ENCODE measurements around the gene RACK1. TPM values are rescaled to one million over a fixed set of nuclear protein-coding genes. Genes with fewer than 3 reads are reported as not detected.

RACK1 gene
- total and polyA plus RNA-seq, 10 donors: 1,202 to 3,598 (median 2,333) TPM

DNA sequence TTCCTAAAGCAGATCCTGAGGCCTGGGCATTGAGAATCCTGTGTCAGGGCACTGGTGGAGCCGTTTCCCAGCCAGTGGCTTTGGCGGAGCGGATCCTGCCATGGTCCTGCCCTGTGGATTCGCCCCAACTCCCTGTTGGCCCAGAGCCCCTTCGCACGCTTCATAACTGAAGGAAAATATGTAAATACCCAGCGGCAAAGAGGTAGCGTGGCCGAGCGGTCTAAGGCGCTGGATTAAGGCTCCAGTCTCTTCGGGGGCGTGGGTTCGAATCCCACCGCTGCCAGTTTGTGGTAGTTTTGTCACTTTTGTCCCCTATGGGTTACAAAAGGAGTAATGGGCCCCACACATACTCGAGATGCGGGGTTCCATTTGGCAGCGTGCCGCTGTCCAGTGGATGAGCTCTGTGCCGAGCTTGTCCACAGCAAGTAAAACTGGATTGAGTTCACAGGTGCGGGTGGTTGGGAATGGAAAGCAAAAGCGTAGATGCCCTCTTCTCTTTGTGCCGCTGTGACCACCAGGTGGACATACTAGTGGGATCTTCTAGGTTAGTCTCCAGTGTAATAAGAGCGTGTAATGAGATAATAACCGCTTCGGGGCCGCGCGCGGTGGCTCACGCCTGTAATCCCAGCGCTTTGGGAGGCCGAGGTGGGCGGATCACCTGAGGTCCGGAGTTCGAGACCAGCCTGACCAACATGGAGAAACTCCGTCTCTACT lies 56.0 kb downstream of the RACK1 start:
- Histone ChIP-seq H3K27me3 (replicated peaks in 1 of 7) (no peaks in the 10 kb centered on the region), H3K4me1 (peaks cover 8 to 79% (median 48%) of the 10 kb centered on the region in 6 donors), H3K36me3 (no peaks in the 10 kb centered on the region), H3K9me3 (no peaks in the 10 kb centered on the region), H3K27ac (peak overlapping the region; percentile 68 to 96 (median 93)), H3K4me3 (peak overlapping the region; percentile 66 to 95 (median 88))
- intact Hi-C loops (cut with DNase I; ENCODE audit: low total_unique reads): no loop called here
- DNase-seq: peak; percentile 87
- TF ChIP-seq POLR2AphosphoS5 (IDR thresholded peaks at IDR 0.05): no peak
- TF ChIP-seq, protein P1, sequence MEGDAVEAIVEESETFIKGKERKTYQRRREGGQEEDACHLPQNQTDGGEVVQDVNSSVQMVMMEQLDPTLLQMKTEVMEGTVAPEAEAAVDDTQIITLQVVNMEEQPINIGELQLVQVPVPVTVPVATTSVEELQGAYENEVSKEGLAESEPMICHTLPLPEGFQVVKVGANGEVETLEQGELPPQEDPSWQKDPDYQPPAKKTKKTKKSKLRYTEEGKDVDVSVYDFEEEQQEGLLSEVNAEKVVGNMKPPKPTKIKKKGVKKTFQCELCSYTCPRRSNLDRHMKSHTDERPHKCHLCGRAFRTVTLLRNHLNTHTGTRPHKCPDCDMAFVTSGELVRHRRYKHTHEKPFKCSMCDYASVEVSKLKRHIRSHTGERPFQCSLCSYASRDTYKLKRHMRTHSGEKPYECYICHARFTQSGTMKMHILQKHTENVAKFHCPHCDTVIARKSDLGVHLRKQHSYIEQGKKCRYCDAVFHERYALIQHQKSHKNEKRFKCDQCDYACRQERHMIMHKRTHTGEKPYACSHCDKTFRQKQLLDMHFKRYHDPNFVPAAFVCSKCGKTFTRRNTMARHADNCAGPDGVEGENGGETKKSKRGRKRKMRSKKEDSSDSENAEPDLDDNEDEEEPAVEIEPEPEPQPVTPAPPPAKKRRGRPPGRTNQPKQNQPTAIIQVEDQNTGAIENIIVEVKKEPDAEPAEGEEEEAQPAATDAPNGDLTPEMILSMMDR (IDR thresholded peaks at IDR 0.05 in 8 of 11, conservative IDR thresholded peaks at IDR 0.05 in 3 of 11): peak in 4 of 11 experiments; percentile 11 to 33 (median 20)
- 8 to 16% (median 9%) methylated on average over 21 to 37 of the region's 37 CpGs for WGBS, 5 donors

DNA sequence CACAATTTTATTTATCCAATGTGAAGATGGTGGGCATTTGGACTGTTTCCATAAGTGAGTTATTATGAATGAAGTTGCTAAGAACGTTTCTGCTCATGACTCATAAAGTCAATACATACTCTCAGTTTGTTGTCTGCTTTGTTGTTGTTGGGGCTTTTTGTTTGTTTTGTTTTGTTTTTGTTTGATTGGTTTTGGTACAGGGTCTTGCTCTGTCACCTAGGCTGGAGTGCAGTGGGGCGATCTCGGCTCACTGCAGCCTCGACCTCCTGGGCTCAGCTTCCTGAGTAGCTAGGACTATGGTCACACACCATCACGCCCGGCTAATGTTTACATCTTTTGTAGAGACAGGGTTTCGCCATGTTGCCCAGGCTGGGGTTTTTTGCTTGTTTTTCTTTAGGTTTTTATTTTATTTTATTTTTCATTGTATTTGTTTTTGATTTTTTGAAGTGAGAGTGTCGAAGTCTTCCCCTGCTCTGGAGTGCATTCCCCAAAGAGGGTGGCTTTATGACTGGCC lies 56.7 kb downstream of the RACK1 start:
- Histone ChIP-seq H3K36me3 (no peaks in the 10 kb centered on the region), H3K9me3 (no peaks in the 10 kb centered on the region), H3K4me1 (peaks cover 5 to 79% (median 48%) of the 10 kb centered on the region in 6 donors), H3K27me3 (replicated peaks in 1 of 7) (no peaks in the 10 kb centered on the region), H3K27ac (peak overlapping the region in 6 of 8 donors; percentile 88 to 96 (median 94)), H3K4me3 (no peak overlapping the region)
- TF ChIP-seq POLR2A (IDR thresholded peaks at IDR 0.05): no peak
- DNase-seq: peak; percentile 64
- intact Hi-C loops (cut with DNase I; ENCODE audit: low total_unique reads): no loop called here
- 47 to 61% (median 54%) methylated on average over 8 of the region's 8 CpGs for whole genome bisulfite sequencing, 5 donors

Small RNAs within 50 kb of the gene (microRNA-seq; reads per million reads assigned to microRNA genes)
- gene MIR4638: 0.28 to 1.4 (median 1.1) reads per million in 3 donors

Small RNAs within 50 kb of the gene (small RNA-seq; reads per million reads assigned to genes)
- gene MIR4638 (0 reads per million in 4 donors), gene SNORD95 (0 reads per million in 4 donors), gene SNORD96A (0 reads per million in 4 donors)

Other genes with a start within 250 kb of the RACK1 start
- gene BTNL9, start 203.6 kb downstream of the RACK1 start, total RNA-seq: 100 to 1,000 TPM in 1 of 7 donors, 10 to 100 TPM in 6; 41.6 to 123 (median 86.3) TPM
- gene BTNL9, start 203.6 kb downstream of the RACK1 start, polyA plus RNA-seq: 10 to 100 TPM; 17.2 to 91.1 (median 32.6) TPM
- not detected for gene OR2V1, start 112.7 kb downstream of the RACK1 start, total RNA-seq
- not detected for gene OR2V1, start 112.7 kb downstream of the RACK1 start, polyA plus RNA-seq
- gene OR2V2, start 96.3 kb downstream of the RACK1 start, total RNA-seq: not detected
- not detected for gene OR2V2, start 96.3 kb downstream of the RACK1 start, polyA plus RNA-seq
- gene TRIM7, start 38.7 kb downstream of the RACK1 start, total RNA-seq: 1 to 10 TPM in 6 of 7 donors, under 1 TPM in 1; 0.81 to 3.9 (median 1.9) TPM
- 1 to 10 TPM; 1.0 to 1.3 (median 1.2) TPM for gene TRIM7, start 38.7 kb downstream of the RACK1 start, polyA plus RNA-seq
- 10 to 100 TPM; 14.3 to 34.1 (median 26.6) TPM for gene TRIM41, start 20.6 kb downstream of the RACK1 start, total RNA-seq
- gene TRIM41, start 20.6 kb downstream of the RACK1 start, polyA plus RNA-seq: 10 to 100 TPM; 12.5 to 25.0 (median 24.1) TPM
- gene TRIM52, start 17.2 kb upstream of the RACK1 start, total RNA-seq: 10 to 100 TPM; 18.9 to 44.0 (median 22.5) TPM
- gene TRIM52, start 17.2 kb upstream of the RACK1 start, polyA plus RNA-seq: 10 to 100 TPM; 11.6 to 19.7 (median 18.4) TPM
- 1 to 10 TPM in 1 of 7 donors, under 1 TPM in 2, not detected in 4; 0.55 to 1.3 (median 0.70) TPM for gene OR4F3, start 123.4 kb upstream of the RACK1 start, total RNA-seq
- gene OR4F3, start 123.4 kb upstream of the RACK1 start, polyA plus RNA-seq: not detected

All from spleen (tissue), 11 donors.